Measurements from ENCODE around the gene PPP2R3B.

DNA sequence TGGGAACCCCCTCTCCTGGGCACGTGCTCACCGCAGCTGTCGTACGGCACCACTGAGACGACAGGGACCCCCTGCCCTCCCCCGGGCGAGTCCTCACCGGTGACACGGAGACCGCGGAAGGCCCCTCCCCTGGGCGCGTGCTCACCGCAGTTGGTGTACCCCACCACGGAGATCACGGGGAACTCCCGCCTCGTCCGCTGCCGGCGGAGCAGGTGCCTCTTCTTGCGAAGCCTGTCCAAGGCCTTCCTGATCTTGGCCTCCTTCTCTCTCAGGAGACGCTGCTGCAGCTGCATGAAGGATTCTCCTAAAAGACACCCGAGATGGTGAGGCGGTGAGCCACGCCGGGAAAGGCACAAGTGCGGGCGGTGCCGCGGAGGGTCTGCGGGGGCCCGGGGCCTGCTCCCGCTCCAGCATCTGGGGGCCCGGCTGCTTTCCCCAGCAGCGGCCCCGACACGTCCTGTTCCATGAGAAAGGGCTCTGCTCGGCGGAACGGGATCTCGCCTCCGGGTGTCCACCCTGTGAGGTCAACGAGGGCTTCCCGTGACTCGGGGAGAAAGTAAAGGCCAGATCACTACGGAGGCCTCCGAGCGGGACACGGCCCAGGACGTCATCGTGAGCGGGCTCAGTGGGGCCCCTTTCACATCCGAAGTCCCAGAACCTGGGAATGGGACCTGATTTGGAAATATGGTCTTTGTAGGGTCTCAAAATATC, 73.9 kb downstream of the PPP2R3B start:
- no peak for TF ChIP-seq EZH2phosphoT487 (IDR thresholded peaks at IDR 0.05; ENCODE audit: low read depth)
- TF ChIP-seq, protein P1, sequence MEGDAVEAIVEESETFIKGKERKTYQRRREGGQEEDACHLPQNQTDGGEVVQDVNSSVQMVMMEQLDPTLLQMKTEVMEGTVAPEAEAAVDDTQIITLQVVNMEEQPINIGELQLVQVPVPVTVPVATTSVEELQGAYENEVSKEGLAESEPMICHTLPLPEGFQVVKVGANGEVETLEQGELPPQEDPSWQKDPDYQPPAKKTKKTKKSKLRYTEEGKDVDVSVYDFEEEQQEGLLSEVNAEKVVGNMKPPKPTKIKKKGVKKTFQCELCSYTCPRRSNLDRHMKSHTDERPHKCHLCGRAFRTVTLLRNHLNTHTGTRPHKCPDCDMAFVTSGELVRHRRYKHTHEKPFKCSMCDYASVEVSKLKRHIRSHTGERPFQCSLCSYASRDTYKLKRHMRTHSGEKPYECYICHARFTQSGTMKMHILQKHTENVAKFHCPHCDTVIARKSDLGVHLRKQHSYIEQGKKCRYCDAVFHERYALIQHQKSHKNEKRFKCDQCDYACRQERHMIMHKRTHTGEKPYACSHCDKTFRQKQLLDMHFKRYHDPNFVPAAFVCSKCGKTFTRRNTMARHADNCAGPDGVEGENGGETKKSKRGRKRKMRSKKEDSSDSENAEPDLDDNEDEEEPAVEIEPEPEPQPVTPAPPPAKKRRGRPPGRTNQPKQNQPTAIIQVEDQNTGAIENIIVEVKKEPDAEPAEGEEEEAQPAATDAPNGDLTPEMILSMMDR (IDR thresholded peaks at IDR 0.05; ENCODE audit: low read depth, low read length): no peak
